ENCODE results near the gene MICAL2. TPM values are rescaled to one million over a fixed set of nuclear protein-coding genes. Genes with fewer than 3 reads are reported as not detected.

MICAL2 gene
- total and polyA plus RNA-seq, 3 donors from 2014 or later: 224 to 461 (median 401) TPM

GRCh38 chr11:12196872-12197271, 86.5 kb downstream of the MICAL2 start:
- intact Hi-C loops (cut with DNase I; ENCODE audit: low total_unique reads): no loop called here
- H3K36me3 ChIP-seq (ENCODE audit: low read depth, missing control alignments): no peaks in the 10 kb centered on the region
- no peak for DNase-seq
- TF ChIP-seq POLR2A (IDR thresholded peaks at IDR 0.05) (no peak), CTCF (IDR thresholded peaks at IDR 0.05) (no peak)
- H3K27me3 ChIP-seq: no peaks in the 10 kb centered on the region
- H3K4me3 ChIP-seq: no peak overlapping the region
- H3K27ac ChIP-seq: peak overlapping the region in 1 of 2 donors; percentile 2
- no peaks in the 10 kb centered on the region for H3K9me3 ChIP-seq
- H3K4me1 ChIP-seq: peaks cover 69% of the 10 kb centered on the region

GRCh38 chr11:12198251-12199222, 88.1 kb downstream of the MICAL2 start:
- H3K36me3 ChIP-seq (ENCODE audit: low read depth, missing control alignments): no peaks in the 10 kb centered on the region
- H3K4me3 ChIP-seq: no peak overlapping the region
- H3K27me3 ChIP-seq: no peaks in the 10 kb centered on the region
- intact Hi-C loops (cut with DNase I; ENCODE audit: low total_unique reads): no loop called here
- DNase-seq: no peak
- WGBS, 2 donors: 54 to 66% methylated on average over 2 to 8 of the region's 8 CpGs
- TF ChIP-seq CTCF (IDR thresholded peaks at IDR 0.05) (no peak), POLR2A (IDR thresholded peaks at IDR 0.05) (no peak)
- H3K9me3 ChIP-seq: no peaks in the 10 kb centered on the region
- peak overlapping the region in 1 of 2 donors; percentile 34 for H3K27ac ChIP-seq
- H3K4me1 ChIP-seq: peaks cover 66% of the 10 kb centered on the region

- Histone ChIP-seq H3K27me3 (no peaks in the 10 kb centered on the region), H3K4me1 (peaks cover 61% of the 10 kb centered on the region), H3K27ac (peak overlapping the region; percentile 34 to 75), H3K4me3 (no peak overlapping the region), H3K9me3 (no peaks in the 10 kb centered on the region), H3K36me3 (ENCODE audit: low read depth, missing control alignments) (no peaks in the 10 kb centered on the region)
- no peak for DNase-seq
- 59 to 76% methylated on average over 10 to 13 of the region's 13 CpGs for WGBS, 2 donors
- TF ChIP-seq CTCF (IDR thresholded peaks at IDR 0.05): no peak
- TF ChIP-seq POLR2A (IDR thresholded peaks at IDR 0.05): no peak
- intact Hi-C loops (cut with DNase I; ENCODE audit: low total_unique reads): no loop called here
Observed at GRCh38 chr11:12199231-12199948, 89.0 kb downstream of the MICAL2 start.

GRCh38 chr11:12200279-12200990, 90.0 kb downstream of the MICAL2 start:
- no peaks in the 10 kb centered on the region for H3K9me3 ChIP-seq
- peak; percentile 89 for DNase-seq
- H3K27me3 ChIP-seq: no peaks in the 10 kb centered on the region
- intact Hi-C loops (cut with DNase I; ENCODE audit: low total_unique reads): no loop called here
- 39 to 54% methylated on average over 11 to 14 of the region's 14 CpGs for WGBS, 2 donors
- H3K4me1 ChIP-seq: peaks cover 61% of the 10 kb centered on the region
- no peak overlapping the region for H3K4me3 ChIP-seq
- no peaks in the 10 kb centered on the region for H3K36me3 ChIP-seq (ENCODE audit: low read depth, missing control alignments)
- peak overlapping the region; percentile 34 to 75 for H3K27ac ChIP-seq
- no peak for TF ChIP-seq POLR2A (IDR thresholded peaks at IDR 0.05)
- TF ChIP-seq CTCF (IDR thresholded peaks at IDR 0.05): no peak
